ENCODE measurements around the gene CHD9.

CHD9 gene

GRCh38 chr16:53097190-53097589, 42.4 kb downstream of the CHD9 start:
- peak; percentile 4 for DNase-seq

- DNase-seq = peak; percentile 67
Observed at GRCh38 chr16:53098526-53099317, 43.9 kb downstream of the CHD9 start.

GRCh38 chr16:53099318-53100130, 44.7 kb downstream of the CHD9 start:
- DNase-seq = peak; percentile 78

GRCh38 chr16:53100131-53100748, 45.4 kb downstream of the CHD9 start:
- no peak for DNase-seq

GRCh38 chr16:53100889-53101288, 46.1 kb downstream of the CHD9 start:
- DNase-seq = no peak

- no peak for DNase-seq
Observed at GRCh38 chr16:53103811-53104210, 49.0 kb downstream of the CHD9 start.

- no peak for DNase-seq
Observed at GRCh38 chr16:53105565-53105964, 50.8 kb downstream of the CHD9 start.

- DNase-seq = no peak
Observed at GRCh38 chr16:53111078-53111791, 56.4 kb downstream of the CHD9 start.

- no peak for DNase-seq
Observed at GRCh38 chr16:53112015-53112414, 57.2 kb downstream of the CHD9 start.

- no peak for DNase-seq
Observed at GRCh38 chr16:53115047-53115446, 60.3 kb downstream of the CHD9 start.

- no peak for DNase-seq
Observed at GRCh38 chr16:53115773-53116172, 61.0 kb downstream of the CHD9 start.

- DNase-seq = no peak
Observed at GRCh38 chr16:53121043-53121620, 66.3 kb downstream of the CHD9 start.

GRCh38 chr16:53121661-53122060, 66.9 kb downstream of the CHD9 start:
- no peak for DNase-seq

GRCh38 chr16:53123747-53124146, 69.0 kb downstream of the CHD9 start:
- no peak for DNase-seq

GRCh38 chr16:53126390-53126789, 71.6 kb downstream of the CHD9 start:
- DNase-seq = no peak

GRCh38 chr16:53129281-53130158, 74.7 kb downstream of the CHD9 start:
- DNase-seq = no peak

GRCh38 chr16:53130159-53131049, 75.6 kb downstream of the CHD9 start:
- DNase-seq = peak; percentile 96

GRCh38 chr16:53131050-53131362, 76.2 kb downstream of the CHD9 start:
- DNase-seq = peak; percentile 68

GRCh38 chr16:53131363-53132071, 76.7 kb downstream of the CHD9 start:
- peak; percentile 64 for DNase-seq

- no peak for DNase-seq
Observed at GRCh38 chr16:53132406-53132805, 77.6 kb downstream of the CHD9 start.

Measured in NCI-H82 (cell line).